HEK293 (cell line): Measurements from ENCODE around the gene NOP9.

ENCODE experiments used
- CTCF ChIP-seq: fragments of 450-650 bp; formaldehyde crosslinking; IDR thresholded peaks from 2 replicates; pipeline ENCODE4 v1.5.1; 2016; ENCODE audit warnings: missing biosample characterization, missing genetic modification characterization
- ZNF274 ChIP-seq, 2 experiments: fragments of 200-500 bp in 1 of 2; fragments of 450-650 bp in 1 of 2; sonication (Bioruptor generic) in 1 of 2; formaldehyde crosslinking in 1 of 2; IDR thresholded peaks; 2 replicates each; pipeline versions ENCODE4 v1.5.1 to v1.6.1; 2014 to 2016; ENCODE audit warnings: borderline replicate concordance in 1 of 2, inconsistent platforms in 1 of 2, low read length in 1 of 2, missing biosample characterization in 1 of 2, missing genetic modification characterization in 1 of 2
- ZNF777 ChIP-seq: fragments of 450-650 bp; formaldehyde crosslinking; IDR thresholded peaks from 2 replicates; pipeline ENCODE4 v1.5.1; 2017; ENCODE audit warnings: missing biosample characterization, missing genetic modification characterization, borderline replicate concordance

- TF ChIP-seq ZNF777 (no peak), CTCF (tag by site-specific recombination) (peak; percentile 74), ZNF274 (IDR thresholded peaks at IDR 0.05; ENCODE audit: low read length) (no peak), ZNF274 (tag by site-specific recombination; IDR thresholded peaks at IDR 0.05; ENCODE audit: borderline replicate concordance) (no peak)
Observed at GRCh38 chr14:24296341-24297157, 3.1 kb upstream of the NOP9 start.
